Thyroid gland (tissue), 4 donors: ENCODE data around the gene PEX11G. TPM values are rescaled to one million over a fixed set of nuclear protein-coding genes. Genes with fewer than 3 reads are reported as not detected.

Experiments
- DNase-seq, 2 donors: peaks; one replicate each; pipeline ENCODE4 v3.0.0-alpha.2; 2019
- H3K27ac ChIP-seq, 3 donors: fragments of 200-600 bp; sonication (generic); 1 replicate in 2 of 3; 2 replicates in 1 of 3; pipeline ENCODE4 v1.5.1; 2016 to 2019; ENCODE audit warnings: mild to moderate bottlenecking in 1 of 3, moderate library complexity in 1 of 3
- H3K27me3 ChIP-seq: fragments of 200-600 bp; sonication (generic); one replicate; pipeline ENCODE4 v1.5.1; 2019
- H3K36me3 ChIP-seq, 2 donors: fragments of 200-600 bp; sonication (generic); one replicate each; pipeline ENCODE4 v1.5.1; 2016 to 2019
- H3K4me1 ChIP-seq, 2 donors: fragments of 200-600 bp; sonication (generic); one replicate each; pipeline ENCODE4 v1.5.1; 2017 to 2019
- H3K4me3 ChIP-seq, 3 donors: fragments of 200-600 bp; sonication (generic); replicated peaks in 1 of 3; 1 replicate in 2 of 3; 2 replicates in 1 of 3; pipeline ENCODE4 v1.5.1; 2016; ENCODE audit warnings: mild to moderate bottlenecking in 1 of 3
- H3K9me3 ChIP-seq: fragments of 200-600 bp; sonication (generic); one replicate; pipeline ENCODE4 v1.5.1; 2017
- CTCF ChIP-seq, 6 experiments: fragments of 200-600 bp in 3 of 6; fragments of 450-650 bp in 3 of 6; sonication (generic) in 3 of 6; IDR thresholded peaks; one replicate each; pipeline ENCODE4 v1.5.1; 2016 to 2019; ENCODE audit warnings: antibody characterized with exemption in 6 of 6, mild to moderate bottlenecking in 2 of 6, inconsistent platforms in 1 of 6, moderate library complexity in 1 of 6
- POLR2A ChIP-seq, 2 donors: fragments of 450-650 bp; IDR thresholded peaks; one replicate each; pipeline ENCODE4 v1.6.1; 2017; ENCODE audit warnings: antibody characterized with exemption in 2 of 2, mild to moderate bottlenecking in 2 of 2, moderate library complexity in 1 of 2
- WGBS, 2 donors: methylation state at CpG; one replicate each; pipeline ENCODE4 v1.1.5; 2017; 5-methylcytosine and 5-hydroxymethylcytosine counted together
- intact Hi-C: fragments of 100-400 bp; cut with DNase I; formaldehyde crosslinking; loops from one replicate; pipeline ENCODE4 v1.15.1; 2023
- total RNA-seq, 4 donors: library from RNA; depleted of rRNA; stranded (reverse); fragments of >200 nt; gene quantifications; one replicate each; pipeline ENCODE4 v1.2.3, GENCODE V29; 2016

The PEX11G gene
- total RNA-seq, 4 donors from 2014 or later: 2.3 to 11.5 (median 5.5) TPM

GRCh38 chr19:7520131-7521051 lies 31.6 kb upstream of the PEX11G start:
- DNase-seq: no peak
- intact Hi-C loops: no loop called here

GRCh38 chr19:7519361-7520130 lies 30.7 kb upstream of the PEX11G start:
- no peak overlapping the region for H3K27ac ChIP-seq
- 96 to 97% methylated on average over 48 to 52 of the region's 74 CpGs for WGBS, 2 donors
- H3K4me3 ChIP-seq: no peak overlapping the region
- H3K9me3 ChIP-seq: no peaks in the 10 kb centered on the region
- H3K4me1 ChIP-seq: peaks cover 19 to 29% of the 10 kb centered on the region in 2 donors
- TF ChIP-seq POLR2A (IDR thresholded peaks at IDR 0.05): no peak
- no peak for TF ChIP-seq CTCF (IDR thresholded peaks at IDR 0.05)
- peaks cover 8 to 11% of the 10 kb centered on the region in 2 donors for H3K36me3 ChIP-seq
- no peaks in the 10 kb centered on the region for H3K27me3 ChIP-seq
- intact Hi-C loops: no loop called here
- DNase-seq: no peak

More at GRCh38 chr19:7520131-7521051, 31.6 kb upstream of the PEX11G start:
- H3K4me1 ChIP-seq: peaks cover 19 to 29% of the 10 kb centered on the region in 2 donors
- H3K27me3 ChIP-seq: no peaks in the 10 kb centered on the region
- H3K4me3 ChIP-seq: no peak overlapping the region
- H3K9me3 ChIP-seq: no peaks in the 10 kb centered on the region
- peaks cover 8 to 11% of the 10 kb centered on the region in 2 donors for H3K36me3 ChIP-seq
- WGBS, 2 donors: 90 to 93% methylated on average over 39 to 42 of the region's 51 CpGs
- H3K27ac ChIP-seq: no peak overlapping the region
- TF ChIP-seq POLR2A (IDR thresholded peaks at IDR 0.05) (no peak), CTCF (IDR thresholded peaks at IDR 0.05) (no peak)

- no peak for DNase-seq
- no peak for TF ChIP-seq CTCF (IDR thresholded peaks at IDR 0.05)
- no peak for TF ChIP-seq POLR2A (IDR thresholded peaks at IDR 0.05)
- Histone ChIP-seq H3K27me3 (no peaks in the 10 kb centered on the region), H3K27ac (peak overlapping the region in 2 of 3 donors; percentile 74 to 88), H3K4me3 (peak overlapping the region in 1 of 3 donors; percentile 89), H3K4me1 (peaks cover 8 to 13% of the 10 kb centered on the region in 2 donors), H3K9me3 (no peaks in the 10 kb centered on the region), H3K36me3 (peaks cover 8 to 11% of the 10 kb centered on the region in 2 donors)
- intact Hi-C loops: no loop called here
- WGBS, 2 donors: 20 to 43% methylated on average over 1 to 4 of the region's 4 CpGs
Observed at GRCh38 chr19:7516878-7517277, 28.0 kb upstream of the PEX11G start.

GRCh38 chr19:7516333-7516732 lies 27.5 kb upstream of the PEX11G start:
- H3K27me3 ChIP-seq: no peaks in the 10 kb centered on the region
- peak overlapping the region; percentile 24 to 89 (median 66) for H3K4me3 ChIP-seq
- H3K36me3 ChIP-seq: peaks cover 8 to 11% of the 10 kb centered on the region in 2 donors
- intact Hi-C loops: no loop called here
- H3K27ac ChIP-seq: peak overlapping the region; percentile 72 to 88 (median 74)
- no peak for DNase-seq
- WGBS, 2 donors: 0 to 10% methylated on average over 1 to 2 of the region's 28 CpGs
- H3K9me3 ChIP-seq: no peaks in the 10 kb centered on the region
- TF ChIP-seq CTCF (IDR thresholded peaks at IDR 0.05) (no peak), POLR2A (IDR thresholded peaks at IDR 0.05) (no peak)
- H3K4me1 ChIP-seq: peaks cover 8 to 9% of the 10 kb centered on the region in 2 donors
